ENCODE data around the gene FAM135A.

GRCh38 chr6:70552974-70553373, 139.7 kb downstream of the FAM135A start:
- no peak for TF ChIP-seq POLR2A (IDR thresholded peaks at IDR 0.05)
- no peak for TF ChIP-seq CTCF (IDR thresholded peaks at IDR 0.05)
- no peak for TF ChIP-seq POLR2AphosphoS5 (IDR thresholded peaks at IDR 0.05)
- no peak for TF ChIP-seq EP300 (IDR thresholded peaks at IDR 0.05)
